Testis (tissue), 3 donors: ENCODE measurements around the gene BMPR1A. TPM values are rescaled to one million over a fixed set of nuclear protein-coding genes. Genes with fewer than 3 reads are reported as not detected.

Source experiments
- DNase-seq: peaks from one replicate; pipeline ENCODE4 v3.0.0-alpha.2; 2019
- H3K27ac ChIP-seq, 2 donors: fragments of 200-600 bp; sonication (generic); one replicate each; pipeline ENCODE4 v1.5.1; 2019
- H3K27me3 ChIP-seq: fragments of 200-600 bp; sonication (generic); one replicate; pipeline ENCODE4 v1.5.1; 2019
- H3K36me3 ChIP-seq: fragments of 200-600 bp; sonication (generic); one replicate; pipeline ENCODE4 v1.5.1; 2017; ENCODE audit warnings: low read depth; ENCODE audit errors: missing control alignments
- H3K4me1 ChIP-seq: fragments of 200-600 bp; sonication (generic); one replicate; pipeline ENCODE4 v1.5.1; 2019
- H3K4me3 ChIP-seq, 2 donors: fragments of 200-600 bp; sonication (generic); one replicate each; pipeline ENCODE4 v1.5.1; 2017 to 2019
- H3K9me3 ChIP-seq: fragments of 200-600 bp; sonication (generic); one replicate; pipeline ENCODE4 v1.5.1; 2017
- POLR2A ChIP-seq: fragments of 450-650 bp; IDR thresholded peaks from one replicate; pipeline ENCODE4 v1.6.1; 2017; ENCODE audit warnings: antibody characterized with exemption, mild to moderate bottlenecking, moderate library complexity
- WGBS, 2 donors: methylation state at CpG; one replicate each; pipeline ENCODE4 v1.1.5; 2018; 5-methylcytosine and 5-hydroxymethylcytosine counted together
- intact Hi-C: fragments of 100-400 bp; cut with DNase I; formaldehyde crosslinking; loops from one replicate; pipeline ENCODE4 v1.15.1; 2023; ENCODE audit warnings: low total_unique reads
- polyA plus RNA-seq: library from polyadenylated mRNA; stranded (reverse); fragments of 350-450 nt; fragmentation: Illumina TruSeq; extraction: RNeasy Lipid Tissue Mini Kit (QIAGEN cat#74804); gene quantifications from one replicate; pipeline ENCODE4 v1.2.3, GENCODE V29; 2014; ENCODE audit warnings: low read depth, low replicate concordance; ENCODE audit not compliant: insufficient read depth
- total RNA-seq, 2 donors: library from RNA; depleted of rRNA; stranded (reverse); fragments of >200 nt; gene quantifications; one replicate each; pipeline ENCODE4 v1.2.3, GENCODE V29; 2016
- TF ChIP-seq, protein P1 (sequence below), 3 experiments: fragments of 450-650 bp in 2 of 3; fragments of 200-600 bp in 1 of 3; sonication (generic) in 1 of 3; IDR thresholded peaks; one replicate each; pipeline ENCODE4 v1.5.1; 2016 to 2019; ENCODE audit warnings: antibody characterized with exemption in 3 of 3, mild to moderate bottlenecking in 2 of 3, moderate library complexity in 1 of 3

BMPR1A gene
- total and polyA plus RNA-seq, 3 donors from 2014 or later = 19.5 to 51.1 (median 42.6) TPM

DNA sequence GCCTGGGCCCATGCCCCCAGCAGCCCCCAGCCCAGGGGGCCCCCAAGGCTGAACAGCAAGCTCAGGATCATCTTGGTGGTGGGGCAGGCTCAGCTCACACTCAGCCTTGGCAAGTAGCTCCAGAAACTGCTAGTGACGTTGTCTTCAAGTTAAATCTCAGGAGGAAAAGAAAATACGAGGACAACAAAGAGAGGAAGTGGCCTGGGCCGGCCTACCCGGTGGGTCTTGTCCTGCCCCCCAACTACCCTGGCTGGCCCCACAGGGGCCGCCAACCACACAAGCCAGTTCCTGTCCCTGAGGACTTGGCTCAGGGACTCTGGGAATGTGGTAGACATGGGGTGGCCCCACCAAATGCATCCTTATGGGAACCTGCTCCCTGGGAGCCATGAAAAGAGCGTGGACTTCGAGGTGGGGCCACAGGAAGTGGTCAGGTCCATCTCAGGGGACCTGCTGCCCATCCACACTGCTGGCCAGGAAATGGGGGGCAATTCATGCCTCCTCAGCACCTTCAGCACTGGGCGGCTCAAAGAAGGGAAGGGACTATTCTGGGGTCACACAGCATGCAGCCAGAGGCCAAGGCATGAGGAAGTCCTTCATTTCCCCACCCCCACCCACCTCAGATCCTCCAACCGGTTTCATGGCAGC lies 201.2 kb downstream of the BMPR1A start, which contains the start of gene MMRN2:
Gene MMRN2 (minus strand): TSS at position 145 of the 645 bp plus-strand sequence. CDS start 74 bp downstream, at position 71.
- Histone ChIP-seq H3K9me3 (no peaks in the 10 kb centered on the region), H3K36me3 (no peaks in the 10 kb centered on the region), H3K27ac (peak within 1 kb of the TSS; percentile 24 to 87), H3K27me3 (no peaks in the 10 kb centered on the region), H3K4me3 (no peak within 1 kb of the TSS), H3K4me1 (peaks cover 64% of the 10 kb centered on the region)
- 72 to 78% methylated on average over 8 to 9 of the region's 9 CpGs for WGBS, 2 donors
- intact Hi-C loops = no loop called here
- no peak for TF ChIP-seq POLR2A
- TF ChIP-seq, protein P1, sequence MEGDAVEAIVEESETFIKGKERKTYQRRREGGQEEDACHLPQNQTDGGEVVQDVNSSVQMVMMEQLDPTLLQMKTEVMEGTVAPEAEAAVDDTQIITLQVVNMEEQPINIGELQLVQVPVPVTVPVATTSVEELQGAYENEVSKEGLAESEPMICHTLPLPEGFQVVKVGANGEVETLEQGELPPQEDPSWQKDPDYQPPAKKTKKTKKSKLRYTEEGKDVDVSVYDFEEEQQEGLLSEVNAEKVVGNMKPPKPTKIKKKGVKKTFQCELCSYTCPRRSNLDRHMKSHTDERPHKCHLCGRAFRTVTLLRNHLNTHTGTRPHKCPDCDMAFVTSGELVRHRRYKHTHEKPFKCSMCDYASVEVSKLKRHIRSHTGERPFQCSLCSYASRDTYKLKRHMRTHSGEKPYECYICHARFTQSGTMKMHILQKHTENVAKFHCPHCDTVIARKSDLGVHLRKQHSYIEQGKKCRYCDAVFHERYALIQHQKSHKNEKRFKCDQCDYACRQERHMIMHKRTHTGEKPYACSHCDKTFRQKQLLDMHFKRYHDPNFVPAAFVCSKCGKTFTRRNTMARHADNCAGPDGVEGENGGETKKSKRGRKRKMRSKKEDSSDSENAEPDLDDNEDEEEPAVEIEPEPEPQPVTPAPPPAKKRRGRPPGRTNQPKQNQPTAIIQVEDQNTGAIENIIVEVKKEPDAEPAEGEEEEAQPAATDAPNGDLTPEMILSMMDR (IDR thresholded peaks at IDR 0.05) = no peak
- DNase-seq = no peak

DNA sequence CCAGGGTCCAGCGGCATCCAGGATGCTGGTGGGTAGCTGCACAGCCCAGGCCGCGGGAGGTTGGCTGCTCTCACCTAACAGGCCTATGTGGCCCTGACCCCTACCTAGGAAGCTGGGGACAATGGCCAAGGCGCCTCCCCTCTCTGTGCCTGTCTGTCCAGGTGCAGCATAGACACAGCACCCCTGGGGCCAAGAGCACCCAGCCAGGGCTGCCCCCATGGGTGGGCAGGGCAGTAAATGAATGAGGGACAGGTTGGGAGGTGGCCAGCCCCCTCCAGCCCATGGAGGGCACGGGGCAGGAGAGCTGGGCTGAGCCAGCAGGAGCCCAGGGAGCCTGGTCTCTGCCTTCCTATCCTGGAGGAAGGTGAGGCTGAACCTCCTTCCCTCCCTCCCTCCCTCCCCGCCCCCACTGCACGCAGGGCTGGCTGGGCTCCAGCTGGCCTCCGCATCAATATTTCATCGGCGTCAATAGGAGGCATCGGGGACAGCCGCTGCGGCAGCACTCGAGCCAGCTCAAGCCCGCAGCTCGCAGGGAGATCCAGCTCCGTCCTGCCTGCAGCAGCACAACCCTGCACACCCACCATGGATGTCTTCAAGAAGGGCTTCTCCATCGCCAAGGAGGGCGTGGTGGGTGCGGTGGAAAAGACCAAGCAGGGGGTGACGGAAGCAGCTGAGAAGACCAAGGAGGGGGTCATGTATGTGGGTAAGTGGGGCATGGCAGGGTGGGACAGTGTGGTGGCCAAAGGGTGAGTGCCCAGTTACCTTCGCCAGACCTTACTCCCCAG lies 201.9 kb downstream of the BMPR1A start, which contains the start of gene SNCG:
Gene SNCG (plus strand): TSS at position 484 of the 785 bp plus-strand sequence. CDS start 99 bp downstream, at position 583.
- 49 to 63% methylated on average over 16 to 22 of the region's 22 CpGs for WGBS, 2 donors
- intact Hi-C loops = no loop called here
- TF ChIP-seq, protein P1 (IDR thresholded peaks at IDR 0.05) = no peak
- TF ChIP-seq POLR2A = no peak
- DNase-seq = peak; percentile 56
- Histone ChIP-seq H3K27ac (peak within 1 kb of the TSS; percentile 46 to 87), H3K4me1 (peaks cover 64% of the 10 kb centered on the region), H3K27me3 (no peaks in the 10 kb centered on the region), H3K4me3 (no peak within 1 kb of the TSS), H3K9me3 (no peaks in the 10 kb centered on the region), H3K36me3 (no peaks in the 10 kb centered on the region)

DNA sequence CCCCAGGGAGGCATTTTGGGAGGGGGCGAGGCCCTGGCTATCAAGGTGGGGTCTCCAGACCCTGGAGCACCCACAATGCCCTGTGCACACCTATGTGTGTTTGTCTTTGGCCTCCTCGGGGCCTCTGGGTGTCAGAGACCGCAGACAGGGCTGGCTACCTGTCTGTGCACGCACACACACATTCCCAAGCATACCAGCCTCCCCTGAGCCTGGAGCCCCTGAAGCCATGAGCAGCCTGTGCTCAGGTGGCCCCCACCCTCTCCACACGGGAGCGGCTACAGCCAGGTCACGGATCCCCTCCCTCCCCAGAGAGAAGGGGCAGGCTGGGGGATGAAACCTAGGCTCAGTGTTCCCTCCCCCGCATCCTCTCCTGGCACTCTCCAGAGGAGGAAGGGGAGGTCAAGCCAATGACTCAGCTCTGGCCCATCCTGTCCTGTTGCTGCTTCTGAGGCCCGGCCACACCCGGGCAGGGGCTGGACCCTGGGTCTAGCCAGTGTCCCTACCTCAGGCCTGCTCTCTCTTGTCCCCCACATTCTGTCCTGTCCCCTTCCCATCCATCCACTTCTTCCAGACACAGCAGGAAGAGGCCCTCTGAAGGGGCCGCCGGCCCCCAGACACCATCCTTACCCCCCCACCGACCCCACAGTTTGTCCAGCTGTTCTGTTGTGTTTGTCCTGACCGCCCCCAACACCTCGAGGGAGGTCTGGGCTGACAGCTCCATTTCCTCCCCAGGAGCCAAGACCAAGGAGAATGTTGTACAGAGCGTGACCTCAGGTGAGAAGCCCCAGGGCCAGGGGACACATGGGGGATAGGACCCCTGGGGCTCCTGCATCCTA lies 202.7 kb downstream of the BMPR1A start:
- Histone ChIP-seq H3K9me3 (no peaks in the 10 kb centered on the region), H3K4me3 (no peak overlapping the region), H3K27ac (peak overlapping the region; percentile 46 to 87), H3K36me3 (no peaks in the 10 kb centered on the region), H3K27me3 (no peaks in the 10 kb centered on the region), H3K4me1 (peaks cover 56% of the 10 kb centered on the region)
- TF ChIP-seq POLR2A = no peak
- TF ChIP-seq, protein P1 (IDR thresholded peaks at IDR 0.05) = no peak
- peak; percentile 54 for DNase-seq
- intact Hi-C loops = no loop called here
- 43 to 48% methylated on average over 9 to 15 of the region's 16 CpGs for WGBS, 2 donors

DNA sequence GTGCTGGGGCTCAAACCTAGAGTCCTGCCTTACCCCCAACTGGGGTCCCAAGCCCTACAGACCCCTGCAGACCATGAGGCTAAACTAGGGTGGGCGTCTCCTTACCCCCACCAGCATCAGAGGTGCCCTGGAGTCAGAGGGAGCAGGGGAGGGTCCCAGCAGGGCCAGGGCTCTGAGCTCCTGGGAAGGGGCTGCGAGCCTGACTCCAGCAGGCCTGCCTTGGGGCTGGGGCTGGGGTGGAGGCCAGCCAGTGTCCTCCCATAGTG lies 203.3 kb downstream of the BMPR1A start:
- DNase-seq = peak; percentile 13

More for the DNA sequence above, 203.3 kb downstream of the BMPR1A start:
- Histone ChIP-seq H3K36me3 (no peaks in the 10 kb centered on the region), H3K4me1 (peaks cover 50% of the 10 kb centered on the region), H3K27me3 (no peaks in the 10 kb centered on the region), H3K4me3 (no peak overlapping the region), H3K27ac (peak overlapping the region; percentile 46 to 87), H3K9me3 (no peaks in the 10 kb centered on the region)
- WGBS, 2 donors = 70 to 95% methylated on average over 2 of the region's 2 CpGs
- intact Hi-C loops = no loop called here
- TF ChIP-seq POLR2A = no peak
